Heart right ventricle (tissue), 16 donors: ENCODE data around the gene IDNK. TPM values are rescaled to one million over a fixed set of nuclear protein-coding genes. Genes with fewer than 3 reads are reported as not detected.

ENCODE experiments used
- ATAC-seq, 8 donors: fragments of 200-7000 bp; cut with Tn5 transposase; one replicate each; pipeline ENCODE4 v1.9.1; 2020; ENCODE audit warnings: mild to moderate bottlenecking in 8 of 8, moderate library complexity in 8 of 8, moderate number of reproducible peaks in 1 of 8
- DNase-seq, 2 donors: peaks; one replicate each; pipeline ENCODE4 v3.0.0-alpha.2; 2020
- H3K27ac ChIP-seq, 10 donors: fragments of 200-600 bp; sonication (generic) in 2 of 10; one replicate each; pipeline versions ENCODE4 v1.5.0 to v1.8.0; 2020 to 2022; ENCODE audit warnings: mild to moderate bottlenecking in 3 of 10
- H3K27me3 ChIP-seq, 7 donors: fragments of 200-600 bp; one replicate each; pipeline ENCODE4 v1.8.0; 2021 to 2022; ENCODE audit warnings: mild to moderate bottlenecking in 2 of 7
- H3K36me3 ChIP-seq, 9 donors: fragments of 200-600 bp; sonication (generic) in 1 of 9; one replicate each; pipeline versions ENCODE4 v1.5.0 to v1.8.0; 2020 to 2022; ENCODE audit warnings: mild to moderate bottlenecking in 2 of 9
- H3K4me1 ChIP-seq, 9 donors: fragments of 200-600 bp; sonication (generic) in 1 of 9; one replicate each; pipeline versions ENCODE4 v1.5.0 to v1.8.0; 2020 to 2022; ENCODE audit warnings: mild to moderate bottlenecking in 4 of 9
- H3K4me3 ChIP-seq, 10 donors: fragments of 200-600 bp; sonication (generic) in 2 of 10; one replicate each; pipeline versions ENCODE4 v1.5.0 to v1.8.0; 2020 to 2022; ENCODE audit warnings: mild to moderate bottlenecking in 7 of 10, moderate library complexity in 2 of 10
- H3K9me3 ChIP-seq, 11 donors: fragments of 200-600 bp in 10 of 11; sonication (generic) in 2 of 11; one replicate each; pipeline versions ENCODE4 v1.5.0 to v1.8.0; 2013 to 2022; ENCODE audit warnings: mild to moderate bottlenecking in 2 of 11, control low read depth in 1 of 11, moderate library complexity in 1 of 11
- WGBS, 2 donors: extraction: QIAGEN DNeasy Blood & Tissue Kit; methylation state at CpG; one replicate each; pipeline ENCODE4 v1.1.7; 2013; ENCODE audit warnings: inconsistent platforms in 1 of 2; 5-methylcytosine and 5-hydroxymethylcytosine counted together
- intact Hi-C, 10 donors: fragments of 100-400 bp; cut with DNase I; formaldehyde crosslinking; loops; one replicate each; pipeline versions ENCODE4 v1.11.1 to v1.14.2; 2022
- polyA plus RNA-seq, 2 donors: library from polyadenylated mRNA; stranded (reverse); fragments of 200-250 nt; gene quantifications; one replicate each; pipeline ENCODE4 v1.2.3, GENCODE V29; 2013
- total RNA-seq, 10 donors: library from RNA; stranded (reverse); fragmentation: NEBNext Ultra II Directional in 3 of 10; extraction: Animal tissue kit (Norgen Biotek cat#: 25700) in 3 of 10; gene quantifications; one replicate each; pipeline versions ENCODE4 v1.2.1 to v1.2.4, GENCODE V29; 2021 to 2023
- TF ChIP-seq, protein P1 (sequence below), 9 donors: fragments of 200-600 bp; sonication (generic) in 2 of 9; IDR thresholded peaks; one replicate each; pipeline versions ENCODE4 v1.5.0 to v1.8.0; 2021 to 2022; ENCODE audit warnings: antibody characterized with exemption in 9 of 9, mild to moderate bottlenecking in 5 of 9, moderate library complexity in 1 of 9
- donor health status: Arrhythmogenic right ventricular cardiomyopathy.
- donor health status: ischemic (EF 13 %, LVEDD 7.1; RV severe dilation, severe dysfunction).
- donor health status: healthy with polysubstance abuse.
- donor health status: DM: no; HTN: yes; CAD: no.
- donor health status: DM: no; HTN: no; CAD: no.
- donor health status: ischemic (EF 25% LVEDD 6.9; RV normal size, moderate dysfunction).
- donor health status: ischemic (EF 25% LVEDD 5.7; RV mildly dilated, moderate dysfunction).
- donor health status: healthy.
- donor health status: DM: yes; HTN: yes; CAD: no.
- donor health status: Ischemic cardiomyopathy.
- donor health status: ischemic (EF 35%, LVEDD 5.7; RV mildly dilated, moderate dysfunction).
- donor health status: nonischemic (EF 11% LVEDD 7.7; RV severe dilation, severe dysfunction).
- donor health status: DM: yes; HTN: yes; CAD: no.
- donor health status: PGD.
- donor health status: ischemic (EF 29% LVEDD 5.4; RV normal size, mild dysfunction).
- donor health status: nonischemic (EF 23%, LVEDD 6.1; RV moderate dilation, normal function).

Gene IDNK
- total and polyA plus RNA-seq, 12 donors, result 2.2 to 7.5 (median 4.0) TPM

DNA sequence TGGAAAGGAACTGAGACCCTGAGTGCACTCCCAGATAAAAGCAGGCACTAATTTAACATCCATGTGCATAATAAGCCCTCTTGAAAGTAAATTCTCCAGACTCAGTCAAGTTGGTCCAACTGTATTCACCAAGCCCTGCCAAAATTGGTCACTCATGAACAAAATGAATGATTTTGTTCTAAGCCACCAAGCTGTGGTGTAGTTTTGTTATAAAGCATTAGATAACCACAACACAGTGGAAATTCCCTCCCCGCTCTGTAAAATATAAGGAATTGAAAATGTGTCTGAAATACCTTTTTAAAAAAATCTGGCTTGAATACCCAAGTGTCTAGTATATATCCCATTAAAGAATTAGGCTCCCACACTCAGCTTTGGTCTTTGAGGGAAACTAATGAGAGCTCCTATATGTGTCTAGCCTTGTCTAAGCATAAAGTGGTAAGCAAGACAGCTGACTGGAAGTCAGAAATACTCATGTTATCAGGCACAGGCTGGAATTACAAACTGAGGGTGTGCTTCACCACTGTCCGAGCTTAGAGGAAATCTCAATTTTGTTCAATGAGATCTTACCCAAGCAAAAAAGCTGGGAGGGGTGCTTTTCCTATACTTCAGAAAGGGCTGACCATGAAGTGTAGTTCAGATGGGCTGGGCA lies 33.2 kb downstream of the IDNK start:
- intact Hi-C loops, result loop anchor here in 1 of 10 donors (10.0 kb wide), 1 partner anchor 49 kb away; the partner anchor contains the start of gene UBQLN1
- Histone ChIP-seq H3K9me3 (peaks cover 0 to 13% (median 0%) of the 10 kb centered on the region in 11 donors), H3K27ac (peak overlapping the region in 1 of 10 donors; percentile 3), H3K4me1 (peaks cover 0 to 12% (median 0%) of the 10 kb centered on the region in 9 donors), H3K4me3 (no peak overlapping the region), H3K36me3 (peaks cover 0 to 100% (median 45%) of the 10 kb centered on the region in 9 donors), H3K27me3 (no peaks in the 10 kb centered on the region)
- ATAC-seq (peak in 3 of 8 donors; percentile 68 to 79 (median 71)), DNase-seq (no peak)
- 71 to 76% methylated on average over 2 of the region's 2 CpGs for WGBS, 2 donors
- TF ChIP-seq, protein P1, sequence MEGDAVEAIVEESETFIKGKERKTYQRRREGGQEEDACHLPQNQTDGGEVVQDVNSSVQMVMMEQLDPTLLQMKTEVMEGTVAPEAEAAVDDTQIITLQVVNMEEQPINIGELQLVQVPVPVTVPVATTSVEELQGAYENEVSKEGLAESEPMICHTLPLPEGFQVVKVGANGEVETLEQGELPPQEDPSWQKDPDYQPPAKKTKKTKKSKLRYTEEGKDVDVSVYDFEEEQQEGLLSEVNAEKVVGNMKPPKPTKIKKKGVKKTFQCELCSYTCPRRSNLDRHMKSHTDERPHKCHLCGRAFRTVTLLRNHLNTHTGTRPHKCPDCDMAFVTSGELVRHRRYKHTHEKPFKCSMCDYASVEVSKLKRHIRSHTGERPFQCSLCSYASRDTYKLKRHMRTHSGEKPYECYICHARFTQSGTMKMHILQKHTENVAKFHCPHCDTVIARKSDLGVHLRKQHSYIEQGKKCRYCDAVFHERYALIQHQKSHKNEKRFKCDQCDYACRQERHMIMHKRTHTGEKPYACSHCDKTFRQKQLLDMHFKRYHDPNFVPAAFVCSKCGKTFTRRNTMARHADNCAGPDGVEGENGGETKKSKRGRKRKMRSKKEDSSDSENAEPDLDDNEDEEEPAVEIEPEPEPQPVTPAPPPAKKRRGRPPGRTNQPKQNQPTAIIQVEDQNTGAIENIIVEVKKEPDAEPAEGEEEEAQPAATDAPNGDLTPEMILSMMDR (IDR thresholded peaks at IDR 0.05), result no peak

DNA sequence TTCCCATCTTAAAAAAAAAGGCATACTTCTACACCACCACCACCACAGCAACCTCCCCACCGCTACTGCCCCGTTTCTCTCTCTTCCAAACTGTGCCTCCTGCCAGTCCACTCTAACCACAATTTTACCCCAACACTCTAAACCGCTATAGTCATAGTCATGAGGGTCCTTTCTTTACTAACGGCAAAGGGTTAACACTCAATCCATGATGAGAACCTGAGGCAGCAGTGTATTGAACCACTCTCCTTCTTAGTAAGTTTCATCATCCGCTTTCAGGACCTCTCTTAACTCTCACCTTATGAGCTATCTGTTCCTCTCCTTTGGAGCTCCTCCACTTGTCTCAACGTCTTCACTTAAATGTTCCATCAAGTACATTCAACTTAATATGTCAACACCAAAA lies 34.0 kb downstream of the IDNK start:
- Histone ChIP-seq H3K27ac (no peak overlapping the region), H3K4me1 (peaks cover 0 to 12% (median 0%) of the 10 kb centered on the region in 9 donors), H3K36me3 (peaks cover 0 to 100% (median 44%) of the 10 kb centered on the region in 9 donors), H3K4me3 (no peak overlapping the region), H3K9me3 (peaks cover 0 to 6% (median 0%) of the 10 kb centered on the region in 11 donors), H3K27me3 (no peaks in the 10 kb centered on the region)
- intact Hi-C loops, result loop anchor here in 1 of 10 donors (10.0 kb wide), 1 partner anchor 48 kb away; the partner anchor contains the start of gene UBQLN1
- TF ChIP-seq, protein P1 (IDR thresholded peaks at IDR 0.05), result no peak
- WGBS, 2 donors, result 83 to 92% methylated on average over 6 of the region's 6 CpGs
- no peak for DNase-seq
- ATAC-seq, result no peak

DNA sequence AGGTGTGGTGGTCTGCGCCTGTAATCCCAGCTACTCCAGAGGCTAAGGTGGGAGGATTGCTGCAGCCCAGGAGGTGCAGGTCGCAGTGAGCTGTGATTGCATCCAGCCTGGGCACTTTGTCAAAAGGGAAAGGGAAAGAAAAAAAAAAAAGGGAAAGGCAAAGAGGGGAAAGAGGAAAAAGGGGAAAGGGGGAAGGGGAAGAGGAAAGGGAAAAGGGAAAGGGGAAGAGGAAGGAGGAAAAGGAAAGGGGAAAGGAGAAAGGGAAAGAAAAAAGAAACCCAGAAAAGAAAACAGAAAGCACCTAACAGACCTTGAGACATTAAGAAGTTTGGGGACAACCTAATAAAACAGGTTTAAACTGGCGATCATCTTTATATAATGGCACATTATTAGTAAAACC lies 40.0 kb downstream of the IDNK start:
- WGBS, 2 donors, result 97 to 98% methylated on average over 3 of the region's 3 CpGs
- DNase-seq (no peak), ATAC-seq (no peak)
- Histone ChIP-seq H3K27ac (no peak overlapping the region), H3K4me3 (no peak overlapping the region), H3K9me3 (no peaks in the 10 kb centered on the region), H3K27me3 (no peaks in the 10 kb centered on the region), H3K36me3 (peaks cover 0 to 100% (median 63%) of the 10 kb centered on the region in 9 donors), H3K4me1 (peaks cover 0 to 20% (median 6%) of the 10 kb centered on the region in 9 donors)
- TF ChIP-seq, protein P1 (IDR thresholded peaks at IDR 0.05), result no peak
- intact Hi-C loops, result no loop called here

DNA sequence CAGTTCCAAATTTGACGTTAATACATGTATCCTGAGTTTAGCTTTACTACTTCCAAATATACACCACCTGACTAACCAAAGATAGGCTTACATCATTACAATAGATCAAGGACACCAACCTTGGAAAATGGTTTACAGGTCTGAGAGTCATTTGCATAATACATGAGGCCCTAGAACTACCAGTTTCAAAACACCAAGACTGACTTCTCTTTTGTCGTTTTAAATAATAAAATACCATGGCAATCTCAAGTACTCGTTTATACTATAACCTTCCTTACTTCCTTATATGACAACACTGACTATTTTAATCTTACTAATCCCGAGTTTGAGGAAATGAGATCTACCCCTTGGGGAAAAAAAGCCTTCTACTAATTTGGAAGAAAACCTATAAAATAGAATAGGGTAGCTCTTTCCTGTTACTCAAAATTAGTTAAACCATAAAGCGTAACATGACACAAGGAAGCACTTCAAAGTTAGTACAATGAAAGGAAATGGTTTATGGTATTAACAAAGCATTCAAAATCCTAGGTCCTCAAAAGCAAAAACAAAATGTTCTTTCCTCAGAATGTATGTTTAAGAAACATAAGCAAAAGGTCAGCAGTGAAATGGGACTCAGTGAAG lies 42.7 kb downstream of the IDNK start:
- H3K4me1 ChIP-seq, result peaks cover 0 to 20% (median 6%) of the 10 kb centered on the region in 9 donors
- intact Hi-C loops, result no loop called here
- peak in 1 of 8 donors; percentile 16 for ATAC-seq
- H3K4me3 ChIP-seq, result no peak overlapping the region
- TF ChIP-seq, protein P1 (IDR thresholded peaks at IDR 0.05), result no peak
- H3K9me3 ChIP-seq, result no peaks in the 10 kb centered on the region
- WGBS, 2 donors, result 53 to 59% methylated on average over 5 of the region's 5 CpGs
- H3K27me3 ChIP-seq, result no peaks in the 10 kb centered on the region
- H3K36me3 ChIP-seq, result peaks cover 0 to 100% (median 40%) of the 10 kb centered on the region in 9 donors
- no peak for DNase-seq
- peak overlapping the region in 3 of 10 donors; percentile 10 to 59 (median 25) for H3K27ac ChIP-seq
